Activated CD8-positive, alpha-beta memory T cell treated with anti-CD3 and anti-CD28 coated beads, Interleukin-2, amount 50 U/mL, for 24 hours (primary cell): ENCODE data around the gene TGM6.

Experiments
- DNase-seq: peaks from one replicate; pipeline ENCODE4 v3.0.0-alpha.2; 2020; ENCODE audit errors: extremely low read depth

Gene TGM6

DNA sequence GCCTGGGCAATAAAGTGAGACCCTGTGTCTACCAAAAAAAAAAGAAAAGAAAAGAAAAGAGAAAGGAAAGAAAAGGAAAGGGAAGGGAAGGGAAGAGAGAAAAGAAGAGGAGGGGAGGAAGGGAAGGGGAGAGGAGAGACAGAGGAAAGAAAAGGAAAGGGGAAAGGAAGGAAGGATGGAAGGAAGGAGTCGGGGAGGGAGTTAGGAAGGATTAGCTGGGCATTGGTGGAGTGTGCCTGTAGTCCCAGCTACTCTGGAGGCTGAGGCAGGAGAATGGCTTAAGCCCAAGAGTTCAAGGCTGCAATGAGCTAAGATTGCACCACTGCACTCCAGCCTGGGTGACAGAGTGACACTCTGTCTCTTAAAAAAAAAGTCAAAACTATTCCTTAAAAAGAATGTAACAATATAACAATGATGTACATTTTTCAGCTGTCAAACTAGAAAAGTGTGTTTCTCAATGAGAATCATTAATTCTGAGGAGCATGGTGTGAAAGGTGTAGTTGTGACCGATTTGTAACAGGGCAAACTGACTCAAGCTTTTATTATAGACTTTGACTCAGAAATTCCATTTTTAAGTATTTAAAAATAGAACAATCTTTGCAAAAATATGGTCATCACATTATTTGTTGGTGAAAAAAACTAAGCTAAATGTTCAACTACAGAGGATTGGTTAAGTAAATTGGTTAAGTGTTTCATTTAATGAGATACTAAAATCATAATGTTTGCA, 75.2 kb downstream of the TGM6 start:
- no peak for DNase-seq

- DNase-seq = no peak
These were observed 78.3 kb downstream of the TGM6 start for GRCh38 chr20:2458919-2459499.

DNA sequence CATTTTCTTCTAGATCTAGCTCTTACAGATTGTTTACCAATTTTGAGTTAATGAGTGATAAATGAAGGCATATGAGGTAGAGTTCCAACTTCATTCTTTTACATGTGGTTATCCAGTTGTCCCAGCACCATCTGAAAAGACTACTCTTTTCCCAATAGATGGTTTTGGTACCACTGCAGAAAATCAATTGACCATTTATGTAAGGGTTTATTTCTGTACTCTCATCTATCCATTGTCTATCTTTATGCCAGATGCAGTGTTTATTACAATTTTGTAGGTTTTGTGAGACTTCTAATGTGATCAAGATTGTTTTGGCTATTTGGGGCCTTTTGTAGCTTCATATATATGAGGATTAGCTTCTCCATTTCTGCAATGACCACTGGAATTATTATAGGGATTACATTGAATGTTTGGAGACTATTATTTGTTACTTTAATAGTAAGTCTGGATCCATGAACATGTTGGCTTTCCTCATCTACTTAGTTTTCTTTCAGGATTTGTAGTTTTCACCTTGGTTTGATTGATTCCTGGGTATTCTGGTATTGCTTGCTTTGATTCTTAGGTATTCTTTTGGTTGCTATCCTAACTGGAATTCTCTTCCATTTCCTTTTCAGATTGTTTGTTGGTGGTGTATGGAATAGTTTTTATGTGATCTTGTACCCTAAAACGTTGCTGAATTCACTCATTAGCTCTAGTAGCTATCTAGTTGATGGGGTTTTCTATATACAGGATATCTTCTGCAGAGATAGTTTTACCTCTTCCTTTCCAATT, 79.5 kb downstream of the TGM6 start:
- DNase-seq = no peak

- DNase-seq = no peak
These were observed 80.2 kb downstream of the TGM6 start for GRCh38 chr20:2460752-2461424.

DNA sequence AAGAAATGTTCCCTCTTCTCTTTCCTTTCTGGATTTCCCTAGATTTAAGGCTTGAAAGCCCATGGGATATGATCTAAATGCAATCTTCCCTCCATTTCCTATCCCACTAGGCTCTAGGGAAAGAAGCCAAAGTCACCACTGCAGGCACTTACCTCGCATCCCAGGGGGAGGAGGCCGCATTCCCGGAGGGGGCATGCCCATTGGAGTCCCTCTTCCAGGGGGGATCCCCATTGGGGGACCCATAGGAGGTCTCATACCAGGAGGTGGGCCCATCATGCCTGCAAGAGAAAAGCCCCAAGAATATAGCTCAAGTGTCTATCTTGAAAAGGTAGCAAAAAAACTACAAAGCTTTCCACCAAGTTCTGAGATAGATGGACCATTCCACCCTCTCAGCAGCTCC, 81.8 kb downstream of the TGM6 start:
- no peak for DNase-seq

- no peak for DNase-seq
These were observed 83.1 kb downstream of the TGM6 start for GRCh38 chr20:2463616-2464365.

GRCh38 chr20:2465100-2465499, 84.4 kb downstream of the TGM6 start:
- no peak for DNase-seq

GRCh38 chr20:2467412-2467811, 86.7 kb downstream of the TGM6 start:
- no peak for DNase-seq

DNA sequence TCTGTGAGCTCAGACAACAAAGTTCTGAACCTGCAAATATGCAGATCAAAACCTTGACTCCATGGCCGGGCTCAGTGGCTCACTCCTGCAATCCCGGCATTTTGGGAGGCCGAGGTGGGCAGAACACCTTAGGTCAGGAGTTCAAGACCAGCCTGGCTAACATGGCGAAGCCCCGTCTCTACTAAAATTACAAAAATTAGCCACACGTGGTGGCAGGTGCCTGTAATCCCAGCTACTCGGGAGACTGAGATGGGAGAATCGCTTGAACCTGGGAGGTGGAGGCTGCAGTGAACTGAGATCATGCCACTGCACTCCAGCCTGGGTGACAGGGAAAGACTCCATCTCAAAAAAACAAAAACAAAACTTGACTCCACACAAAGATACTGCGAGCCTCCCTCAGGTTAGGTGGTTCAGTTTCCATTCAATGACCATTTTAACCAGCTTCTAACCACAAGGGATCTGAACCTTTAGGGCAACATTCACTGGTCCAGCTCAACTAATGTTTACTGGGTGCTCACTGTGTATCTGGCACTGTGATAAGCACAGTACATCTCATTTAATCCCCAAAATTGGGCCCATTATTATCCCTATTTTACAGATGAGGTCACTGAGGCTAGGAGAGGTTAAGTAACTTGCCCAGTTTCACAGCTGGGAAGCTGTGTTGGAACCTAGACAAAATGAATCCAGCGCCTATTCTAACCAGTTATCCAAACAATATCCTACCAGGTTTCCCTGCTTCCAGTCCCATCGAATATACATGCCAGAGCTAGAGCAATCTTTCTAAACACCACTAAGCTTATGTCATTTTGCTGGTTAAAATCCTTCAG, 88.1 kb downstream of the TGM6 start:
- no peak for DNase-seq

- no peak for DNase-seq
These were observed 89.3 kb downstream of the TGM6 start for GRCh38 chr20:2469991-2470422.

- DNase-seq = peak; percentile 93
These were observed 89.9 kb downstream of the TGM6 start, which contains the start of gene SNRPB for GRCh38 chr20:2470423-2471193. Gene SNRPB (minus strand): TSS chr20:2470789. CDS start chr20:2470690, 99 bp downstream.

- DNase-seq = no peak
These were observed 92.8 kb downstream of the TGM6 start for GRCh38 chr20:2473516-2473915.

DNA sequence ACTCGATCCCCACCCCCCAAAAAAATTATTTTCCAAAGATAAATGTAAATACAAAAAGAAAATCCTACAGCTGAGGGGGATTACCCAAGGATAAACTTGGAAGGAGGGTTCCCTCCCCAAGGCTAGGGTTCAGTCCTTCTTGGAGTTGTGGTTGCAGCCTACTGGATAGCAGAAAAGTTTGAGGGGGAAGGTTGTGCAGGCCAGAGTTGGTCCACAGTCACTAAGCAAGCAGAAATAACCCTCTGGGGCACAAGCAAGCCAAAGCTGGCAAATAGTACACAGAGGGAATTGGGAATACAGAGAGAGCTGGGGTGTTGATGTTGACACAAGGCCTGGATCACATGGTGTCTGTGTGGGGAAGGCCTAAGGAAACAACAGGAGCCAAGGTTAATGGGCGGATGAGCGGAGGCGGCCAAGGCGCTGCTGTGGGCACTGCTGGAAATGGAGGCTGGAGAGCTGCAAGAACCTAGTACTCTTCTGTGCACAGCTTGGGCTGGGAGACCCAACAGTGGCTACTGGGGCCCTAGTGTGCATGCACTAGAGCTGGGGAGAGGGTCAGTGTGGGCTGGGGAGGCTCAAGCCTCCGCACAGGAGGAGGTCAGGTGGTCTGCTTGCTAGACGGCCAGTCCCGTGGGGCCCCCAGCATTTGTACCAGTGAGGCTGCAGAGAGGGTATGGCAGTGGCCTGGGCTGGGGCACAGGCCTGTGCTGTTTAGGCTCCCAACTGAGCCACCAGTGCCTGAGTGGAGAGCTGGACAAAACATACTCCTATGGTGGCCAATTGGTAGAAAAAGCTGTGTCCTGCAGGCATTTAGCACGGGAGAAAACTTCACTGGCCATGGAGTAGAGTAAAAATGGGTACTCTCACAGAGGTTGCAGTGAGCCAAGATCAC, 95.4 kb downstream of the TGM6 start:
- DNase-seq = no peak

DNA sequence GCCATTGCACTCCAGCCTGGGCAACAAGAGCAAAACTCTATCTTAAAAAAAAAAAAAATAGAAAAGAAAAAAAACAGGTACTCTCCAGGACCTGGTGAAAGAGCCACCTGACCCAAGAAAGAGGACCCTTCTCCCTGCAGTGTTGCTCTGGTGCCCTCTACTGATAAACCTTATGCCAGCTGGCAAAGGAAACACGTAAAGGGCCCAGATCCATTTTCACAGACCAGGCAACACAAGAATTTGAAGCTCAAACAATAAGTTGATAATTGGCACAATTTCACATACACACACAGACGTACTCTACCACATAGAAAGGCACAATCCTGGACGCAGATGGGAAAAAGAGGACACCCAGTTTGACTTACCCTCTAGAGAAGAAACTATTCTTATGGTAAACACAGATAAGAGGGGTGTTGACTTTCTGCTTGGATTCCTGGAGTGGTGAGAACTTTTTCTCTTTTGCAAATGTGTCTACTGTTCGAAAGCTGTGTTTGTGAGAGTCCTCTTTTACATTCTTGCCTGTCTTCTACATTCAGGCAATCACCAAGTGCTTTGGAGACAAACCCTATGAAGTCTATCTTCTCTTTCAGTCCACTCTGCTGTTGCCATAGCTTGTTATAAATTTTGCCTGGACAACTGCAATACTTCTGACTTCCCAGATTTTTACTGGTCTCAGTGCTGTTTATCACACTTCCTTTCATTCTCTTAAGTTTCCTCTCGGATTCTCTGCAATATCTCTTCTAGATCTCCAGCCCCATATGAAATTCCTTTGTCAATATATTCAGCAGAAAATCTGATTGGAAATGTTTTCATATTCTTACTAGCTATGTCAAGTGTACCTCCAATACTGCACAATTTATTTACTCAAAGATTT, 96.3 kb downstream of the TGM6 start:
- no peak for DNase-seq

DNA sequence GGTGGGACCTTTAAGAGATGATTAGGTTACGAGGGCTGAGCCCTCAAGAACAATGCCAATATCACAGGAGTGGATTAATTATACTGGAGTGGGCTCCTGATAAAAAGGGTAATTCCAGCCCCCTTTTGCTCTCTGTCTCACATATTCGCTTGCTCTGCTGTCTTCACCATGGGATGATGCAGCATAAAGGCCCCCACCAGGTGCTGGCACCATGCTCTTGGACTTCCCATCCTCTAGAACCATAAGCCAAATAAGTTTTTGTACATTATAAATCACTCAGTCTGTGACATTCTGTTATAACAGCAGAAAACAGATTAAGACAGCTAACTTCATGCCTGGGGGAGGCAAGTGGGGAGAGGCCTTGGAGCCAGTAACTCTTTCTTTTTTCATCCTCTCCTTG, 99.7 kb downstream of the TGM6 start:
- no peak for DNase-seq
